A549 (cell line): ENCODE data around the gene YPEL1. TPM values are rescaled to one million over a fixed set of nuclear protein-coding genes. Genes with fewer than 3 reads are reported as not detected.

Experiments
- ATAC-seq, 2 experiments: fragments of 200-7000 bp in 1 of 2; fragments of >200 bp in 1 of 2; cut with Nextera tagmentation in 1 of 2; cut with Tn5 transposase in 1 of 2; 3 replicates each; pipeline versions ENCODE4 v1.8.0 to v1.9.1; 2018 to 2020; ENCODE audit warnings: mild to moderate bottlenecking in 1 of 2, moderate library complexity in 1 of 2
- CTCF ChIA-PET: fragments of 300-600 bp; sonication (Branson Sonifier 250); formaldehyde crosslinking; extraction: SDS; loops from one replicate; lab custom pipeline; 2021; ENCODE audit warnings: antibody characterized with exemption, inconsistent platforms; lab: Yijun Ruan, JAX
- POLR2A ChIA-PET: fragments of 350-600 bp; formaldehyde crosslinking; extraction: SDS; loops from one replicate; lab custom pipeline; 2021; ENCODE audit warnings: antibody characterized with exemption, inconsistent platforms; lab: Yijun Ruan, JAX
- DNase-seq, 2 experiments: peaks; one replicate each; pipeline versions ENCODE4 v3.0.0 to v3.0.0-alpha.2; 2011 to 2016; ENCODE audit warnings: low read depth in 1 of 2, low spot score in 1 of 2
- FAIRE-seq: peaks from 2 replicates; lab custom pipeline; 2011; peaks lifted over from hg19 to GRCh38; lab: Jason Lieb, UNC
- H3K27ac ChIP-seq, 2 experiments: fragments of >200 bp; sonication (Bioruptor Twin); formaldehyde crosslinking; 3 replicates each; pipeline ENCODE4 v1.5.1; 2016 to 2017
- H3K4me1 ChIP-seq: fragments of >200 bp; sonication (Bioruptor Twin); formaldehyde crosslinking; 3 replicates; pipeline ENCODE4 v1.6.1; 2016
- H3K4me2 ChIP-seq: fragments of >200 bp; sonication (Bioruptor Twin); formaldehyde crosslinking; 3 replicates; pipeline ENCODE4 v1.6.1; 2016
- H3K4me3 ChIP-seq: fragments of >200 bp; sonication (Bioruptor Twin); formaldehyde crosslinking; 3 replicates; pipeline ENCODE4 v1.5.1; 2016
- H3K9me3 ChIP-seq: fragments of >200 bp; sonication (Bioruptor Twin); formaldehyde crosslinking; 3 replicates; pipeline ENCODE4 v1.6.1; 2016
- ATOH8 ChIP-seq: fragments of 250-450 bp; sonication (Bioruptor Pico); IDR thresholded peaks from 2 replicates; pipeline ENCODE4 v1.5.0; 2020; ENCODE audit warnings: low read depth, mild to moderate bottlenecking, moderate library complexity
- EHF ChIP-seq: fragments of 250-450 bp; sonication (Bioruptor Pico); IDR thresholded peaks from 2 replicates; pipeline ENCODE4 v1.5.0; 2020; ENCODE audit warnings: mild to moderate bottlenecking
- ELK1 ChIP-seq: fragments of 150-350 bp; IDR thresholded peaks from 2 replicates; pipeline ENCODE4 v1.6.1; 2014; ENCODE audit warnings: low read depth, mild to moderate bottlenecking, low read length
- ESRRA ChIP-seq: fragments of 150-350 bp; IDR thresholded peaks from 2 replicates; pipeline ENCODE4 v1.6.1; 2014; ENCODE audit warnings: mild to moderate bottlenecking, low read length, borderline replicate concordance
- FOSB ChIP-seq: fragments of 250-450 bp; sonication (Bioruptor Pico); IDR thresholded peaks from 2 replicates; pipeline ENCODE4 v1.5.0; 2020; ENCODE audit warnings: mild to moderate bottlenecking, moderate library complexity
- JUN ChIP-seq, 2 experiments: fragments of >200 bp; sonication (Bioruptor Twin); formaldehyde crosslinking; IDR thresholded peaks; 2 replicates in 1 of 2; 3 replicates in 1 of 2; pipeline ENCODE4 v1.6.1; 2016 to 2017
- KDM5A ChIP-seq: fragments of 200-600 bp; sonication (generic); IDR thresholded peaks from 2 replicates; pipeline ENCODE4 v1.6.1; 2016; ENCODE audit warnings: antibody characterized with exemption, mild to moderate bottlenecking
- MAFK ChIP-seq: fragments of 450-650 bp; IDR thresholded peaks from 2 replicates; pipeline ENCODE4 v1.6.1; 2014; ENCODE audit not compliant: partially characterized antibody
- MAZ ChIP-seq: fragments of 150-350 bp; IDR thresholded peaks from 2 replicates; pipeline ENCODE4 v1.6.1; 2014; ENCODE audit warnings: antibody characterized with exemption, low read depth, low read length, borderline replicate concordance
- MYC ChIP-seq: IDR thresholded peaks from 2 replicates; pipeline ENCODE4 v1.6.1; 2012; ENCODE audit warnings: mild to moderate bottlenecking, inconsistent platforms, low read length, improper control_type of control experiment, borderline replicate concordance
- PBX3 ChIP-seq: IDR thresholded peaks from 2 replicates; pipeline ENCODE4 v1.6.1; 2012
- PHF8 ChIP-seq: fragments of 200-600 bp; sonication (generic); IDR thresholded peaks from 2 replicates; pipeline ENCODE4 v1.6.1; 2016; ENCODE audit warnings: low read depth, mild to moderate bottlenecking, antibody characterized with exemption, moderate library complexity, borderline replicate concordance
- RARB ChIP-seq: fragments of 250-450 bp; sonication (Bioruptor Pico); IDR thresholded peaks from 2 replicates; pipeline ENCODE4 v1.8.0; 2021; ENCODE audit warnings: mild to moderate bottlenecking, moderate library complexity
- SMC3 ChIP-seq: fragments of >200 bp; sonication (Bioruptor Twin); formaldehyde crosslinking; IDR thresholded peaks from 3 replicates; pipeline ENCODE4 v1.6.1; 2018; ENCODE audit warnings: inconsistent platforms
- SREBF2 ChIP-seq: fragments of 450-650 bp; IDR thresholded peaks from 2 replicates; pipeline ENCODE4 v1.6.1; 2014; ENCODE audit warnings: mild to moderate bottlenecking, moderate library complexity
- TFCP2L1 ChIP-seq: fragments of 250-450 bp; sonication (Bioruptor Pico); IDR thresholded peaks from 2 replicates; pipeline ENCODE4 v1.5.0; 2021; ENCODE audit warnings: mild to moderate bottlenecking
- ZNF302 ChIP-seq: fragments of 250-450 bp; sonication (Bioruptor Pico); IDR thresholded peaks from 2 replicates; pipeline ENCODE4 v1.9.0; 2021; ENCODE audit warnings: inconsistent platforms, mild to moderate bottlenecking, moderate library complexity
- WGBS: methylation state at CpG from one replicate; pipeline ENCODE4 v1.1.6; 2017; ENCODE audit errors: missing lambda C conversion rate; 5-methylcytosine and 5-hydroxymethylcytosine counted together
- polyA plus RNA-seq, 4 experiments: library from polyadenylated mRNA; depleted of rRNA in 3 of 4; stranded (reverse); fragments of >200 nt; fragmentation: RNase III in 1 of 4; extraction: RNeasy Plus Mini Kit Qiagen cat#74134 plus additional on column Dnase treatment in 1 of 4; gene quantifications; 2 replicates in 3 of 4; 3 replicates in 1 of 4; pipeline ENCODE4 v1.2.3, GENCODE V29; 2011 to 2017
- TF ChIP-seq, protein P1 (sequence below): IDR thresholded peaks from 2 replicates; pipeline ENCODE4 v1.6.1; 2012; ENCODE audit warnings: low read depth, borderline replicate concordance
- TF ChIP-seq, protein P2 (sequence below): fragments of 450-650 bp; IDR thresholded peaks from 2 replicates; pipeline ENCODE4 v1.6.1; 2014; ENCODE audit warnings: antibody characterized with exemption
- TF ChIP-seq, protein P3 (sequence below): fragments of 200-600 bp; sonication (generic); IDR thresholded peaks from 2 replicates; pipeline ENCODE4 v1.6.1; 2016; ENCODE audit warnings: antibody characterized with exemption, mild to moderate bottlenecking, moderate library complexity

YPEL1 gene
- polyA plus RNA-seq, 2 of the 4 experiments (the other 2 are of a cell fraction), result 0.22 to 0.59 TPM

GRCh38 chr22:21736948-21737347 lies 1.4 kb upstream of the YPEL1 start:
- no peak for FAIRE-seq
- Histone ChIP-seq H3K9me3 (no peaks in the 10 kb centered on the region), H3K4me2 (no peak overlapping the region), H3K27ac (no peak overlapping the region), H3K4me1 (peaks cover 4% of the 10 kb centered on the region; the same call in 1 of the 3 replicates), H3K4me3 (no peak overlapping the region)
- ChIA-PET POLR2A (no interaction called here), CTCF (no interaction called here)
- TF ChIP-seq TFCP2L1 (CRISPR knock-in tag) (no peak), ELK1 (no peak), ZNF302 (CRISPR knock-in tag) (no peak), FOSB (no peak), JUN (IDR thresholded peaks at IDR 0.05) (no peak), MAZ (no peak), MYC (no peak), RARB (CRISPR knock-in tag) (no peak), MAFK (no peak), SMC3 (no peak), ATOH8 (no peak), KDM5A (no peak), ESRRA (no peak), EHF (CRISPR knock-in tag) (no peak), PHF8 (no peak), PBX3 (no peak), SREBF2 (no peak)
- TF ChIP-seq, protein P1, sequence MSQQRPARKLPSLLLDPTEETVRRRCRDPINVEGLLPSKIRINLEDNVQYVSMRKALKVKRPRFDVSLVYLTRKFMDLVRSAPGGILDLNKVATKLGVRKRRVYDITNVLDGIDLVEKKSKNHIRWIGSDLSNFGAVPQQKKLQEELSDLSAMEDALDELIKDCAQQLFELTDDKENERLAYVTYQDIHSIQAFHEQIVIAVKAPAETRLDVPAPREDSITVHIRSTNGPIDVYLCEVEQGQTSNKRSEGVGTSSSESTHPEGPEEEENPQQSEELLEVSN, result no peak
- TF ChIP-seq, protein P2, sequence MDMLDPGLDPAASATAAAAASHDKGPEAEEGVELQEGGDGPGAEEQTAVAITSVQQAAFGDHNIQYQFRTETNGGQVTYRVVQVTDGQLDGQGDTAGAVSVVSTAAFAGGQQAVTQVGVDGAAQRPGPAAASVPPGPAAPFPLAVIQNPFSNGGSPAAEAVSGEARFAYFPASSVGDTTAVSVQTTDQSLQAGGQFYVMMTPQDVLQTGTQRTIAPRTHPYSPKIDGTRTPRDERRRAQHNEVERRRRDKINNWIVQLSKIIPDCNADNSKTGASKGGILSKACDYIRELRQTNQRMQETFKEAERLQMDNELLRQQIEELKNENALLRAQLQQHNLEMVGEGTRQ, result no peak
- TF ChIP-seq, protein P3, sequence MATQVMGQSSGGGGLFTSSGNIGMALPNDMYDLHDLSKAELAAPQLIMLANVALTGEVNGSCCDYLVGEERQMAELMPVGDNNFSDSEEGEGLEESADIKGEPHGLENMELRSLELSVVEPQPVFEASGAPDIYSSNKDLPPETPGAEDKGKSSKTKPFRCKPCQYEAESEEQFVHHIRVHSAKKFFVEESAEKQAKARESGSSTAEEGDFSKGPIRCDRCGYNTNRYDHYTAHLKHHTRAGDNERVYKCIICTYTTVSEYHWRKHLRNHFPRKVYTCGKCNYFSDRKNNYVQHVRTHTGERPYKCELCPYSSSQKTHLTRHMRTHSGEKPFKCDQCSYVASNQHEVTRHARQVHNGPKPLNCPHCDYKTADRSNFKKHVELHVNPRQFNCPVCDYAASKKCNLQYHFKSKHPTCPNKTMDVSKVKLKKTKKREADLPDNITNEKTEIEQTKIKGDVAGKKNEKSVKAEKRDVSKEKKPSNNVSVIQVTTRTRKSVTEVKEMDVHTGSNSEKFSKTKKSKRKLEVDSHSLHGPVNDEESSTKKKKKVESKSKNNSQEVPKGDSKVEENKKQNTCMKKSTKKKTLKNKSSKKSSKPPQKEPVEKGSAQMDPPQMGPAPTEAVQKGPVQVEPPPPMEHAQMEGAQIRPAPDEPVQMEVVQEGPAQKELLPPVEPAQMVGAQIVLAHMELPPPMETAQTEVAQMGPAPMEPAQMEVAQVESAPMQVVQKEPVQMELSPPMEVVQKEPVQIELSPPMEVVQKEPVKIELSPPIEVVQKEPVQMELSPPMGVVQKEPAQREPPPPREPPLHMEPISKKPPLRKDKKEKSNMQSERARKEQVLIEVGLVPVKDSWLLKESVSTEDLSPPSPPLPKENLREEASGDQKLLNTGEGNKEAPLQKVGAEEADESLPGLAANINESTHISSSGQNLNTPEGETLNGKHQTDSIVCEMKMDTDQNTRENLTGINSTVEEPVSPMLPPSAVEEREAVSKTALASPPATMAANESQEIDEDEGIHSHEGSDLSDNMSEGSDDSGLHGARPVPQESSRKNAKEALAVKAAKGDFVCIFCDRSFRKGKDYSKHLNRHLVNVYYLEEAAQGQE, result no peak
- WGBS, result 71% methylated on average over 9 of the region's 9 CpGs
- no peak for DNase-seq
- ATAC-seq, result no peak
